Measurements from ENCODE around the gene ATP2C1.
"Not testable (repeated sequence)": the region's sequence is repeated elsewhere in the genome, so short reads cannot be mapped to it uniquely, and the experiment has no call there.

Gene ATP2C1

DNA sequence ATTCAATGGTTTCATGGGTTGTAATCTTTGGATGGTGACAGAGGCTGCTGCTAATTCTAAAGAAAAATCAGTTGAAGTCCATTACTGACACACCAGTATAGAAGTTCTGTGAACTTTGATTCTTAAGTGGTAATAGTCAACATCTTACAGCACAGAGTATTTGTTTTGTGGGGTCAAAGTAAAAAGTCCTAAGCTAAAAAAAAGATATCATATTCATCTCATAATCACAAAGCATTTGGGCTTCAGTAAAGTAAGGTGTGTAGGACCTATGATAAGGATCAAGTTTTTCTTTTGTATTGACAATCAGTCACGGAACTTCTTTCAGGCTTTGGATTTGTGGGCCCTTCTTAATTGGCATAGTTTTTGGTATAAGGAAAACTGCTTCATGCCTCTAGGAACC, 131.7 kb downstream of the ATP2C1 start:
- peak overlapping the region; percentile 84 for H3K4me3 ChIP-seq (ENCODE audit: low read depth, low read length)
- no peak for DNase-seq (ENCODE audit: low read depth)

DNA sequence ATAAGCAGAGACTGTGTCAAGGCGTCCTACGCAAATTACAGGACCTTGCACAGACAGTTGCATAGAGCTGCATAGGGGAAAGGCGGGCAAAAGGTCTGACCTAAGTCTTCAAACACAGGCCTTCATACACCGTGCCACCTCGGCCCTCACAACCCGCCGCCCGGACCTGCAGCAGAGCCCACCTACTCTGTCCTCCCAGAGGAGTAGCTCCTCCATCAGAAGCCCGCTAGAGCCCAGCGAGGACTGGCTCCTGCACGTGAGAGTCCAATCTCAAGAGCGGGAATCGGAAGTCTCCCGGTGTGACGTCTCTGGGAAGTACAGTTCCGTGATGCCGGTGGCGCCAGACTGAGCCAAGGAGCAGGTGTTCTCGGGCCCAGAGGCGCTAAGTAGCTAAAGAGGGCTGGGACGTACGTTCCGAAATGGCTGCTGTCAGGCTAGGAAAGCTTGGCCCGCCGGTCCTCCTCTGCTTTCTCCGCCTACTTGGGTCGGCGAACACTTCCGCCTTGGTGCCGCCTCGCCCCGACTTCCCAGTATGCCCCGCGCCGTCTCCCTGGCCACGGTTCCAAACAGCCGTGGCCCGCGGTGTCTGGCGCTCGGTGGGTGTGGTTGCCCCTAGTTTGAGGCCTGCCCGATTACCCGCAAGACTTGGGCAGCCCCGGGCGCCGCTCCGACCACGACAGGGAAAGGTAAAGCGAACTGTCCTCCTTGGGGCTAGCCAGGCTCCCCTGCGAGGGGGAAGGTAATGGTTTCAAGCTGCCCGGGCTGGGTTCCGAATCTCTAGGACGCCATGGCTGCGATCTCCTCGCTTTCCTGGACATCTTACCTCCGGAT, 132.7 kb downstream of the ATP2C1 start, which contains the start of the genes ASTE1 and NEK11:
Gene ASTE1 (minus strand): TSS at position 505 of the 831 bp plus-strand sequence. CDS start 1,519 bp downstream, outside the sequence.
Gene NEK11 (plus strand): TSS at position 557 of the 831 bp plus-strand sequence. CDS start 2,832 bp downstream, outside the sequence.
- peak; percentile 43 for DNase-seq (ENCODE audit: low read depth)

DNA sequence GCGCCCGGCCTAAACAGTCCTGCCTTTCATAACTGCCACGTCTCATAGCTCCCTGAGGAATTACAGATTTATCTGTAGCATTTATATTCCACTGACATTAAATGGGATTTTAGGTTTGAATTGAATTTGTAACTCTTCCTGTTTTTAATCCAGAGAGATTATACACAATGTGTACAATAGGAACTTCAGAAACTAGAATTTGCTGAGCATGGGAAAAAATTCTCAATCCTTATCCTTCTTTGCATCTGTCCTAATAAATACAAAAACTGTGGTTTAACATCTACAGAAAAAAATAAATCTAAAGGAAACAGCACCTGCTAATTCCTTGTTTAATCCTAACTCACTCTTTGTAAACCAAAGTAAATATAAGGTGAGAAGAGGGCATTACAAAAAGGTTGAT, 135.0 kb downstream of the ATP2C1 start:
- no peak overlapping the region for H3K4me3 ChIP-seq (ENCODE audit: low read depth, low read length)
- no peak for DNase-seq (ENCODE audit: low read depth)

More for the DNA sequence above, 132.7 kb downstream of the ATP2C1 start, which contains the start of the genes ASTE1 and NEK11:
- peak within 1 kb of the TSS; percentile 84 for H3K4me3 ChIP-seq (ENCODE audit: low read depth, low read length)

DNA sequence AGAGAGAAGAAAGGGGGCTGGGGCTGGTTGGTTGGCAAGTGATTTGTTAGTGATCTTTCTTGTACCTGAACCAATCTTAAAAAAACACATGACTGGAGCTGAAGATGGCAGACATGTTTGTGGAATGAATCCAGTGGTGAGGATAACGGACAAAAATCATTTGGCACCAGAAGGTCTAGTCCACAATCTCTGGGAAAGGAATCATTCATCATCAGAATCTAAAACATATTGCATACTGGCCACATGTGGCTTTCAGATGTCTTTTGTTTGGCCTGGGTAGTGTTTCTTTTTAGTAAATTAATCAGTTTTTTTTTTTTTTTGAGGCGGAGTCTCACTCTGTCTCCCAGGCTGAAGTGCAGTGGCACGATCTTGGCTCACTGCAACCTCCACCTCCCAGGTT, 137.8 kb downstream of the ATP2C1 start:
- no peak overlapping the region for H3K4me3 ChIP-seq (ENCODE audit: low read depth, low read length)
- DNase-seq (ENCODE audit: low read depth) = no peak

DNA sequence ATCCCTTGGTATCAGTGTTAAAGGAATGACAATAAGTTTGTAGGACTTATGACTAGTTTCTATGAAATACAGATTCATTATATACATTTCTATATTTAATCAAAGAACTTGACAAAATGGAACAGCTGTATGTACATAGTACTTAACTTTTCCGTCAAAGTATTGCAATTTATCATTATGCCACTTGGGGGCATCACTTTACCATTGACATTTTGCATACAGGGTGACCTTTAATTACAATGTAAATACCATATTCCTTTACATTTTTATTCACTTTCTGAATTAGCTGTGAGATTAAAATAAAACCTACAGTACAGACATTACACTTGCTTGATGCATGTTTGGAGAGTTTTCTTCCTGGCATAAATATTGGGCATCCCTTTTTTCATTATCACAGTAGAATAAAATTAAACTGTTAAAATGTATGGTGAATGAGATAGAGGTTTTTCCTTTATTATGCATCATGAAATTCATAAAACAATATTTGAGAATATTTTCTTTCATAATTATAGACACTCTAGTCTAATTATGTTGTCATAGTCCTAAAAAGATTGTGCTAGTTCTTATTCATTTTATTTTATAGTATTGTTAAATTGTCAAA, 139.7 kb downstream of the ATP2C1 start:
- DNase-seq (ENCODE audit: low read depth) = no peak
- H3K4me3 ChIP-seq (ENCODE audit: low read depth, low read length) = no peak overlapping the region

DNA sequence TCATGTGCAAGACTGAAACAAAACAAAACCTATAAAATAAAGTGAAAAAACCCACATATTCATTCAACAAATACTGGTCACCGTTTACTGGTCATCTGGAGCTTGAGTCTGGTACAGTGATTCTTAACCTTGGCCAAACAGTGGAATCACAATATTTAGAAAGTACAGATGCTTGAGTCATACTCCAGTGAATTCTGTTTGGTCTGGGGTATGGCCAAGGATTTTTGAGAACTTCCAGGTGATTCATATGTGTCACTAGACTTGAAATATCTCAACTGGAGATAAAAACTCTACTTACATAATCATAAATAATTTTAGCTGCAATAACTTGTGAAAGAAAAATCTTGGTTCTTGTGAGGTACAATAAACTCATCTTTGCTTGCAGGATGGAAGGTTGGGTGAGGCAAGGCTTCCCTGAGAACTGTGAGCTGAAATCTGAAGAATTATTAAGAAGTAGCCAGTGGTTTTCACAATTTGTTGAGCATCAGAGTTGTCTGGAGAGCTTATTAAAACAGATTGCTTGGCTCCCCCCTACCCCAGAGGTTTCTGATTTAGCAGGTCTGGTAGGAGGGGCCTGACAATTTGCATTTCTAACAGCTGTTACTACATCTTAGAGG, 142.4 kb downstream of the ATP2C1 start:
- DNase-seq (ENCODE audit: low read depth) = no peak
- H3K4me3 ChIP-seq (ENCODE audit: low read depth, low read length) = no peak overlapping the region

DNA sequence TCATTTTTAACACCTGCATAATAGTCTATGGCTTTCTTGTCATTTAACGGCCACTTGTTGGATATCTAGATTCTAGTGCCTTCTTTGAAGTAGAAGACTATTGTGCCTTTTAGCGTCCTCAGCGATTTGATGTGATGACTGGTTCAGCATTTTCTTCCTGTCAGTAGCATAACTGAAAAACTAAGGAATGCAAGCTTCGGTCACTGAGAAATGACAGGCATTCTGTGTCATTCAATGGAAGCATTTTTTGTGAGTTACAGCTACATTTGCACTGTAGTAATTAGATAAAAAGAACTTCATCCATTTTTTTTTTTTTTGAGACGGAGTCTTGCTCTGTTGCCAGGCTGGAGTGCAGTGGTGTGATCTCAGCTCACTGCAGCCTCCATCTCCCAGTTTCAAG, 143.1 kb downstream of the ATP2C1 start:
- DNase-seq (ENCODE audit: low read depth) = no peak
- H3K4me3 ChIP-seq (ENCODE audit: low read depth, low read length) = no peak overlapping the region

DNA sequence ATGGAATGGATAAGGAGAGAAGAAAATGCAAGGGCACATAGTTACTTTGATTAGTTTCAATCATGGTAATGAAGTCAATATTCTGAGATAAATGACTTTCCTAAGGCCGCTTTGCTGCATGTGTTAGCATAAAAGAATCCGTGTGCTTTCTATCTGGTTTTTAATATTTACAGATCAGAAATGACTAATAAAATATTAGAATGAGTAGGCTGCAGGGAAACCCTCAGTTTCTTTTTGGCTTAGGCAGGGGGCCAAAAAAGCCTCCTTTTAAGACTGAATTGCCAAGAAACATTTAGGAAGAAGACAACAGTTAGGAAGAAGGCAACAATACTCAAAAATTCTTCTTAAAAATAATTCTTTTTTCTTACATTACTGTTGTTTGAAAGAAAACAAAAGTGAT, 144.4 kb downstream of the ATP2C1 start:
- no peak for DNase-seq (ENCODE audit: low read depth)
- no peak overlapping the region for H3K4me3 ChIP-seq (ENCODE audit: low read depth, low read length)

DNA sequence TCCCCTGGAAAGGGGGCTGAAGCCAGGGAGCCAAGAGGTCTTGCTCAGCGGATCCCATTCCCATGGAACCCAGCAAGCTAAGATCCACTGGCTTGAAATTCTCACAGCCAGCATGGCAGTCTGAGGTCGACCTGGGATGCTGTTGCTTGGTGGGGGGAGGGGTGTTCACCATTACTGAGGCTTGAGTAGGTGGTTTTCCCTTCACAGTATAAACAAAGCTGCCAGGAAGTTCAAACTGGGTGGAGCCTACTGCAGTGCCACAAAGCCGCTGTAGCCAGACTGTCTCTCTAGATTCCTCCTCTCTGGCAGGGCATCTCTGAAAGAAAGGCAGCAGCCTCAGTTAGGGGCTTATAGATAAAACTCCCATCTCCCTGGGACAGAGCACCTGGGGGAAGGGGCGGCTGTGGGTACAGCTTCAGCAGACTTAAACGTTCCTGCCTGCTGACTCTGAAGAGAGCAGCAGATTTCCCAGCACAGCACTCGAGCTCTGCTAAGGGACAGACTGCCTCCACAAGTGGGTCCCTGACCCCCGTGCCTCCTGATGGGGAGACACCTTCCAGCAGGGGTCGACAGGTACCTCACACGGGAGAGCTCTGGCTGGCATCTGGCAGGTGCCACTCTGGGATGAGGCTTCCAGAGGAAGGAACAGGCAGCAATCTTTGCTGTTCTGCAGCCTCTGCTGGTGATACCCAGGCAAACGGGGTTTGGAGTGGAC, 148.5 kb downstream of the ATP2C1 start:
- not testable (repeated sequence) for DNase-seq (ENCODE audit: low read depth); H3K4me3 ChIP-seq (ENCODE audit: low read depth, low read length)

DNA sequence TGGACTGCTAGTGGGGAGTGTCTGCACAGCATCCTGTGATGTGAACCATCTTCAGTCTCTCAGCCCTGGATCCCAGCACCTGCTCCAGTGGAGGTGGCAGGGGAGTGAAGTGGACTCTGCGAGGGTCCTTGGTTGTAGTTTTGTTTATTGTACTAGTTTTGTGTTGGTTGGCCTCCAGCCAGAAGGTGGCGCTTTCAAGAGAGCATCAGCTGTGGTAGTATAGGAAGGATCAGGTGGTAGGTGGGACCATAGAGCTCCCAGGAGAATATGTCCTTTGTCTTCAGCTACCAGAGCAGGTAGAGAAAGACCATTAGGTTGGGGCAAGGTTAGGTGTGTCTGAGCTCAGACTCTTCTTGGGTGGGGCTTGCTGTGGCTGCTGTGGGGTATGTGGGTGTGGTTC, 153.7 kb downstream of the ATP2C1 start:
- no peak overlapping the region for H3K4me3 ChIP-seq (ENCODE audit: low read depth, low read length)
- no peak for DNase-seq (ENCODE audit: low read depth)

DNA sequence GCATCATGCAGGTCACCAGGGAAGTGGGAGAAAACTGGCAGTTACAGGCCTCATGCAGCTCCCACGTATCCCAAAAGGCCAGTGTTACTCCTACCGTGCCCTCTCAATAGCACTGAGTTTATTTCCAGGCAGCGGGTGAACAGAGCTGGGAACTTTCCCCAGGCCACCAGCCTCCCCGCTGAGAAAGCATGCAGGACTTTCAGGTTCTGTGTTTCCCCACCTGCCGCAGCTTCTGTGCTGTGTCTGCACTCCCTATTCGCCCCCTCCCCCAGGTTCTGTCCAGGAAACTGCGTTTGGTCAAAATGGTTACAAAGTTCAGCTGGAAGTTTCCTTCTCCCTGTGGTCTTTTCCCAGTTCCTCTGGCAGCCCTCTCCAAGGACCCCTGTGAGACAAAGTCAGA, 154.1 kb downstream of the ATP2C1 start:
- no peak overlapping the region for H3K4me3 ChIP-seq (ENCODE audit: low read depth, low read length)
- DNase-seq (ENCODE audit: low read depth) = no peak

DNA sequence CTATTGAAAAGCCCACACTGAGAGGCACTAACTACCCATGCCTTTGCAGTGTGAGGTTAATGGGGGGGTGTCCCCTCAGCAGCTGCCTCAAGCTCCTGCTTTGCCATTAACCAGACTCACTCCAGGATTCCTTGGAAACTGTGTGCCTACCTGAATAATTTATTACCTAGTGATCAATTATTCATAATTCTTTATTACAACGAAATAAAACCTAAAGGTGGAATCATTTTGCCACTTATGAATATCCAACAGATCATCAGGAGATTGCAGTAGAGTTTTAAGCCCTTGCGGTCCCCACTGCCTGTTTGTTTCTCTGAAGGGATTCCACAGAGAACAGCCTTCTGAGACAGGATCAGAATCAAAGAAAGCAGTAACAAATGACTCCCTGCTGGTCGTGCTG, 156.1 kb downstream of the ATP2C1 start:
- no peak overlapping the region for H3K4me3 ChIP-seq (ENCODE audit: low read depth, low read length)
- no peak for DNase-seq (ENCODE audit: low read depth)

DNA sequence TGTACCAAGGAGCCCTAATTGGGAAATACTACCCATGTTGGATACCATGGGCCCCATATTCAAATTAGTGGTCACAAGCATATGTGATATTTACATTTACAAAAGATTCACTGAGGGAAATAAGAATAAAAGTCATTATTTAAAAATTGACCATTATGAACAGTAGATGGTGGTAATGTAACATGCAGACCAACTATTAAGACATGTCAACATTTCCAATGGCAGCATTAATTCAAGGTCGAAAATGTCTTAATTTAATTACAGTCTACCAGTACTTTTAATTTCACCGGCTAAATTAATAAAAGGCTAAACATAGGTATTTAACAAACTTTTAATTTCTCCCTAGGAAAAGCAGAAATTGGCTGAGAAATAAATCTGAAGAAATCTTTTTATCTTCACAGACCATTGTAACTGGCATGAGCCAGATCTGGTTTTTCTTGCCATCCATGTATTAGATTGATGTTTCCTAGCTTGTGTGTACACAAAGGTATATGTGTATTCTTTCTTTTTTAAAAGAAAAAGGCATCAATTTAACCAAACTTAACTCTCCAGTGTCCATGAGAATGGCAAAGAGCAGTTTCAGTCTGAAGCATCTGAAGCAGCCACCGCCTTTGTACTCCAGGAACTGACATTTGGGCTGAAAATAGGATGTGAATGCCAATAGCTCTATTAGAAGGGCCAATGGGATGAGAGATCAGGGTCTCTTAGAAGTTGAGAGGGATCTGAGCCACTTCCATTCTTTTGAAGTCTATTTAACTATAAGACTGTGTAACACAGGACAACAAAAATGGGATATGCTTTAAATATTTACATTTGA, 159.4 kb downstream of the ATP2C1 start:
- no peak for DNase-seq (ENCODE audit: low read depth)
- H3K4me3 ChIP-seq (ENCODE audit: low read depth, low read length) = no peak overlapping the region
